Gastrocnemius medialis (tissue), 4 donors: ENCODE measurements around the gene WSCD2. TPM values are rescaled to one million over a fixed set of nuclear protein-coding genes. Genes with fewer than 3 reads are reported as not detected.

Experiments used
- ATAC-seq, 2 donors: fragments of 150-250 bp; one replicate each; pipeline ENCODE4 v1.9.1; 2016
- DNase-seq, 2 donors: peaks; one replicate each; pipeline ENCODE4 v3.0.0-alpha.2; 2019
- H3K27ac ChIP-seq, 4 donors: fragments of 200-600 bp; sonication (generic); 1 replicate in 1 of 4; 2 replicates in 3 of 4; pipeline ENCODE4 v1.5.1; 2016 to 2018; ENCODE audit warnings: mild to moderate bottlenecking in 2 of 4, moderate library complexity in 1 of 4
- H3K27me3 ChIP-seq, 3 donors: fragments of 200-600 bp; sonication (generic) in 2 of 3; 1 replicate in 1 of 3; 2 replicates in 2 of 3; pipeline versions ENCODE4 v1.5.1 to v1.6.0; 2016 to 2019; ENCODE audit warnings: mild to moderate bottlenecking in 1 of 3, moderate library complexity in 1 of 3
- H3K36me3 ChIP-seq, 2 donors: fragments of 200-600 bp; sonication (generic) in 1 of 2; one replicate each; pipeline ENCODE4 v1.5.1; 2017 to 2018
- H3K4me1 ChIP-seq, 2 donors: fragments of 200-600 bp; sonication (generic) in 1 of 2; one replicate each; pipeline ENCODE4 v1.5.1; 2016 to 2017; ENCODE audit warnings: mild to moderate bottlenecking in 2 of 2
- H3K4me3 ChIP-seq, 4 donors: fragments of 200-600 bp; sonication (generic) in 3 of 4; 1 replicate in 1 of 4; 2 replicates in 3 of 4; pipeline ENCODE4 v1.5.1; 2016 to 2019; ENCODE audit warnings: mild to moderate bottlenecking in 2 of 4
- H3K9me3 ChIP-seq, 3 donors: fragments of 200-600 bp; sonication (generic) in 2 of 3; 1 replicate in 1 of 3; 2 replicates in 2 of 3; pipeline ENCODE4 v1.5.1; 2016 to 2019
- POLR2A ChIP-seq, 2 donors: fragments of 450-650 bp; IDR thresholded peaks; one replicate each; pipeline ENCODE4 v1.6.1; 2017; ENCODE audit warnings: antibody characterized with exemption in 2 of 2, mild to moderate bottlenecking in 2 of 2, moderate library complexity in 2 of 2
- in situ Hi-C, 4 donors: fragments of 200-750 bp; cut with MboI; loops; one replicate each; pipeline versions ENCODE4 v1.15.0 to v1.8.0; 2017; ENCODE audit warnings: low sequenced_read_pairs in 4 of 4
- intact Hi-C: fragments of 100-400 bp; cut with DNase I; formaldehyde crosslinking; loops from one replicate; pipeline ENCODE4 v1.15.1; 2023; ENCODE audit warnings: low total_unique reads
- total RNA-seq, 4 donors: library from RNA; depleted of rRNA; stranded (reverse); fragments of >200 nt; gene quantifications; one replicate each; pipeline versions ENCODE4 v1.1.0 to v1.2.3, GENCODE V29; 2016
- TF ChIP-seq, protein P1 (sequence below), 5 experiments: fragments of 450-650 bp in 3 of 5; fragments of 200-600 bp in 2 of 5; sonication (generic) in 2 of 5; IDR thresholded peaks in 4 of 5; conservative IDR thresholded peaks in 1 of 5; 1 replicate in 4 of 5; 2 replicates in 1 of 5; pipeline ENCODE4 v1.5.1; 2016 to 2019; ENCODE audit warnings: antibody characterized with exemption in 5 of 5, mild to moderate bottlenecking in 3 of 5, moderate library complexity in 3 of 5

WSCD2 gene
- total RNA-seq, 4 donors from 2014 or later, result 0.10 TPM; not detected in 3

DNA sequence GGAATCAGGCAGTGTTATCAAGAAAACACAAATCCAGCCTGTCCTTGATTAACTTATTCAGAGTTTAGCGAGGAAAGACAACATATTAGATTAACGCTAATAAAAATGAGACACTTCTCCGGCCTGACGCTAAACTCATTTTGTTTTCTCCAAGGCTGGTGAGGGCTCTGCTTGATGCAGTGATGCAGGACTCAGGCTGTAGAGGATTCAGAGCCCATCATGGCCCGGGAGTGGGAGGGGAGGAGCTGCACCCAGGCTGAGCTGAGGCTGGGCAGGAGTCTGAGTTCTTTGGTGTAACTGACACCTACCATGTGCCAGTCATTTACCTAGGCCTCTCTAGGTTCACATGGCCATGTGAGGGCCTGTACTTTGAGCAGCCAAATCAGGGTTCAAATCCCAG, 70.0 kb downstream of the WSCD2 start:
- Histone ChIP-seq H3K36me3 (no peaks in the 10 kb centered on the region), H3K27ac (no peak overlapping the region), H3K4me3 (no peak overlapping the region), H3K9me3 (no peaks in the 10 kb centered on the region), H3K27me3 (no peaks in the 10 kb centered on the region), H3K4me1 (no peaks in the 10 kb centered on the region)
- in situ Hi-C loops (no loop called here), intact Hi-C loops (no loop called here)
- TF ChIP-seq, protein P1, sequence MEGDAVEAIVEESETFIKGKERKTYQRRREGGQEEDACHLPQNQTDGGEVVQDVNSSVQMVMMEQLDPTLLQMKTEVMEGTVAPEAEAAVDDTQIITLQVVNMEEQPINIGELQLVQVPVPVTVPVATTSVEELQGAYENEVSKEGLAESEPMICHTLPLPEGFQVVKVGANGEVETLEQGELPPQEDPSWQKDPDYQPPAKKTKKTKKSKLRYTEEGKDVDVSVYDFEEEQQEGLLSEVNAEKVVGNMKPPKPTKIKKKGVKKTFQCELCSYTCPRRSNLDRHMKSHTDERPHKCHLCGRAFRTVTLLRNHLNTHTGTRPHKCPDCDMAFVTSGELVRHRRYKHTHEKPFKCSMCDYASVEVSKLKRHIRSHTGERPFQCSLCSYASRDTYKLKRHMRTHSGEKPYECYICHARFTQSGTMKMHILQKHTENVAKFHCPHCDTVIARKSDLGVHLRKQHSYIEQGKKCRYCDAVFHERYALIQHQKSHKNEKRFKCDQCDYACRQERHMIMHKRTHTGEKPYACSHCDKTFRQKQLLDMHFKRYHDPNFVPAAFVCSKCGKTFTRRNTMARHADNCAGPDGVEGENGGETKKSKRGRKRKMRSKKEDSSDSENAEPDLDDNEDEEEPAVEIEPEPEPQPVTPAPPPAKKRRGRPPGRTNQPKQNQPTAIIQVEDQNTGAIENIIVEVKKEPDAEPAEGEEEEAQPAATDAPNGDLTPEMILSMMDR (IDR thresholded peaks at IDR 0.05 in 4 of 5, conservative IDR thresholded peaks at IDR 0.05 in 1 of 5), result no peak
- no peak for TF ChIP-seq POLR2A (IDR thresholded peaks at IDR 0.05)
- DNase-seq (no peak), ATAC-seq (no peak)

DNA sequence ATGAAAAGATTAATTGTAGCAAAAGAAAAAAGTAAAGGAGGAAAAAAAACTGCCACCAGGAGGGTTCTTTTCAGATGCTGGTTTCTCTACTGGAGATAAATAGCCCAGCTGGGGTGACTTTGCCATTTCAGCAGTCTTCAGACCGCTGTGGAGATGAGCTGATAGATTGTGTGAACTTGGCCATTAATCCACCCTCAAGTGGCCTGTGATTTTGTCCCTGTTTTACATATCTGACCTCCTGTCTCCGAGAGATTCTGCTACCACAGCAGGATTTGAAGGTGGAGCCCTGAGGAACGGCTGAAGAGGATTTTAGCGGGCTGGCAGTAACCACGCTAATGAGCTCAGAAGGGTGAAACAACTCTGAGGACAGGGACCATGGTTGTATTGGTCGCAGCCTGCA, 72.7 kb downstream of the WSCD2 start:
- ATAC-seq (no peak), DNase-seq (no peak)
- H3K27ac ChIP-seq, result no peak overlapping the region
- H3K4me1 ChIP-seq, result no peaks in the 10 kb centered on the region
- no peaks in the 10 kb centered on the region for H3K9me3 ChIP-seq
- intact Hi-C loops (no loop called here), in situ Hi-C loops (no loop called here)
- H3K36me3 ChIP-seq, result no peaks in the 10 kb centered on the region
- no peak for TF ChIP-seq POLR2A (IDR thresholded peaks at IDR 0.05)
- TF ChIP-seq, protein P1 (IDR thresholded peaks at IDR 0.05 in 4 of 5, conservative IDR thresholded peaks at IDR 0.05 in 1 of 5), result no peak
- no peaks in the 10 kb centered on the region for H3K27me3 ChIP-seq
- H3K4me3 ChIP-seq, result no peak overlapping the region

DNA sequence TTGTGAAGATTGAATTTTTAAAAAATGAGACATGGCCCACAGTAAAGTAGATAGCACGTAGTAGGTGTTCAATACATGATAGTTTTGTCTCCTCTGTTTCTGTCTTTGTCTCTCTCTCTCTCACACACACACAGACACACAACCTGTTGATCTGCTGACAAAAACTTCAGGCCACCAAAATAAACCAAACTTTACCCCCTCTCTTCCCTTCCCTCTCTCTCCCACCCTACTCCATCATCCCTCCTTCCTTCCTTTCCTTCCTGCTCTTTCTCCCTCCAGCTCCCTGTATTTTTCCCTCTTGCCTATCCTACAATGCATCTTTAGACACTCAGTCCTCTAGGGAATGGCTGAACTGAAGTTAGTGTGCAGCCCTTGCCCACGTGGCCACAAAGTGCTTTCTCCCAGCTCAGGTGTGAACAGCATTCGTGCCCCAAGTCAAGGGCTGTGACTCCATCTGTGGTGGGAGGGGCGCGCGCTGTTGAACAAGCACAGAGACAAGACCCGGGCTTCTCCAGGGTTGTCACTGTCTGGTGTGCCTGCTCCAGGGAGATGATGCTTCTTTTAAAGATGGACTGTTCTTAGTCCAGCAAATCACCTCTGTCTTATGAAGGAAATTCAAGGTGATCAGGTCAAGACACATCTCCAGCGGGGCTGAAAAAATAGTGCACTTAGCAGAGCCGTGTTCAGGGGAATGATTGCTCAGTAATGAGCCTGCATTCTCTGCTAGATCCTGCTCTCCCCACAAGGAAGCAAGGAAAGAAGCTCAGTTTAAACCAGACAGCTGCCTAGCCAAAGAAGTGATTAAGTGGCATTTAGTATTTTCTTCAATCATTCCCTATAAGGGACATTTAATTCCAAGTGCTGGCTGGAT, 75.3 kb downstream of the WSCD2 start:
- Histone ChIP-seq H3K27ac (no peak overlapping the region), H3K27me3 (no peaks in the 10 kb centered on the region), H3K4me3 (no peak overlapping the region), H3K36me3 (no peaks in the 10 kb centered on the region), H3K9me3 (no peaks in the 10 kb centered on the region), H3K4me1 (no peaks in the 10 kb centered on the region)
- intact Hi-C loops, result no loop called here
- in situ Hi-C loops, result no loop called here
- ATAC-seq, result no peak
- DNase-seq, result no peak
- TF ChIP-seq, protein P1 (IDR thresholded peaks at IDR 0.05 in 4 of 5, conservative IDR thresholded peaks at IDR 0.05 in 1 of 5), result no peak
- TF ChIP-seq POLR2A (IDR thresholded peaks at IDR 0.05), result no peak

DNA sequence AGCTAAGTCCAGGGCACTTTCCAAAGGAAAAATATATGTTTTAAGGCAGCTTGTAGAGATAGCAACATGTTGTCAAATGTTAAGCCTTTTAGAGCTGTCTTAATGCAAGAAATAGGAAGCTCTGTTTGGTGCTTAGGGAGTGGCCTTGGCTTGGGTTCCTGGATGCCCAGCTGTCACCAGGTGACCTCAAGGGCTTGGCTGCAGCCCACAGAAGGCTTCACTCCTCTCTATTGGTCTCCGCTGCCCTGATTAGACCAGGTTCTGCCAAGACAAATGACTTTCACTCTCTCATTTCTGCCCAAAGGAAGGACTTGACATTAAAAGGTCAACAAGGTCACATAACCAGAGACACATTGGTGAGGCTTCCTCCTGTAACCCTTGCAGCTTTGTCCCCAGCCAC, 76.8 kb downstream of the WSCD2 start:
- no peak overlapping the region for H3K27ac ChIP-seq
- no peaks in the 10 kb centered on the region for H3K27me3 ChIP-seq
- no peak for DNase-seq
- in situ Hi-C loops, result no loop called here
- H3K9me3 ChIP-seq, result no peaks in the 10 kb centered on the region
- no peaks in the 10 kb centered on the region for H3K4me1 ChIP-seq
- ATAC-seq, result no peak
- no peaks in the 10 kb centered on the region for H3K36me3 ChIP-seq
- H3K4me3 ChIP-seq, result no peak overlapping the region
- TF ChIP-seq POLR2A (IDR thresholded peaks at IDR 0.05), result no peak
- TF ChIP-seq, protein P1 (IDR thresholded peaks at IDR 0.05 in 4 of 5, conservative IDR thresholded peaks at IDR 0.05 in 1 of 5), result no peak
- intact Hi-C loops, result no loop called here
